Fibroblast of skin of right quadriceps (primary cell): ENCODE data around the gene ARHGAP8.
A peak's percentile ranks its signal among the peaks of the same experiment; 100 is the strongest.

Experiments used
- DNase-seq: peaks from one replicate; pipeline ENCODE4 v3.0.0-alpha.2; 2013

The ARHGAP8 gene

DNA sequence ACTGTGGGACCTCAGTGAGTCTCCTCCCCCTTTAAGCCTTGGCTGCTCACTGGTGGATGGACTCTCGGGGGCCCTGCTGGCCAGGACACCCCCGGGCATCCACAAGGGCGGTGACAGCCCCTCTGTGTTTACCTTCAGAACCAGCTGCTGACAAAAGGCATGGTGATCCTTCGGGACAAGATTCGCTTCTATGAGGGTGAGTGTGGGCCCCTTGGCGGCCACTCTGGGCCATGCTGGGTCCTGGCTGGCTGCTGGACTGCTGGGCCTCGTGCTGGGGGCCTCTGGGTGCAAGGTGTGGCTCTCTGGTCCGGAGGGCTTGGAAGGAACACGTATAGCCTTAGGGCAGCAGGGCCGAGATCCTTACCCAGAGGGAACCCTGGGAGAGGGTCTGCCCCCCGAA, 25.9 kb upstream of the ARHGAP8 start:
- DNase-seq: no peak

GRCh38 chr22:44727148-44727547, 25.2 kb upstream of the ARHGAP8 start:
- no peak for DNase-seq

- DNase-seq: no peak
These were observed 24.7 kb upstream of the ARHGAP8 start for GRCh38 chr22:44727709-44728108.

DNA sequence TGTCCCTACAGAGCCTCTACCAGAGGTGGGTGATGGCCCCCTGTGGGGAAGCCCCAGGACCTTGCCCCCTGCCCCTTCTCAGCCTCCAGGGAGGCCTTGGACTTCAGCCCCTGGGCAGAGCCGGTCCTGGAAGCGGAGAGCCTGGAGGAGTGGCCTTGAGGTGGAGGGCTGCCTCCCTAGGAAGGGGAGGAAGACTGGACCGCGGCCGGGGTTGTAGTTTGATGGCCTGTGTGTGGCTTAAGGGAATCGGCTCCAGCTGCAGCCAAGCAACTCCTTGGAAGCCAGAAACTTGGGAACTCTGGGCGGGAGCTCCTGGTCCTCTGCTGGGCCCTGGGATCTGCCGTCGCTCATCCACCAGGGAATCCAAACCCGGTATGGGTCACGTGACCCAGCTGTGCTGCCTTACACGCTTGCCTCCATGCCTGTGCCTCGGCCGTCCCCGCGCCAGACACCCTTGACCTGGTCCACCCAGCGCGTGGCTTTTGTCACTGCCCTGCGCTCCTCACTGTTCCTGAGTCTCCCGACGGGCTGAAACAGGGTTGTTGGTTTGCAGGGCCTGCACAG, 23.5 kb upstream of the ARHGAP8 start:
- no peak for DNase-seq

GRCh38 chr22:44729391-44730021, 22.9 kb upstream of the ARHGAP8 start:
- DNase-seq: peak; percentile 63

GRCh38 chr22:44730022-44730393, 22.4 kb upstream of the ARHGAP8 start:
- DNase-seq: no peak

DNA sequence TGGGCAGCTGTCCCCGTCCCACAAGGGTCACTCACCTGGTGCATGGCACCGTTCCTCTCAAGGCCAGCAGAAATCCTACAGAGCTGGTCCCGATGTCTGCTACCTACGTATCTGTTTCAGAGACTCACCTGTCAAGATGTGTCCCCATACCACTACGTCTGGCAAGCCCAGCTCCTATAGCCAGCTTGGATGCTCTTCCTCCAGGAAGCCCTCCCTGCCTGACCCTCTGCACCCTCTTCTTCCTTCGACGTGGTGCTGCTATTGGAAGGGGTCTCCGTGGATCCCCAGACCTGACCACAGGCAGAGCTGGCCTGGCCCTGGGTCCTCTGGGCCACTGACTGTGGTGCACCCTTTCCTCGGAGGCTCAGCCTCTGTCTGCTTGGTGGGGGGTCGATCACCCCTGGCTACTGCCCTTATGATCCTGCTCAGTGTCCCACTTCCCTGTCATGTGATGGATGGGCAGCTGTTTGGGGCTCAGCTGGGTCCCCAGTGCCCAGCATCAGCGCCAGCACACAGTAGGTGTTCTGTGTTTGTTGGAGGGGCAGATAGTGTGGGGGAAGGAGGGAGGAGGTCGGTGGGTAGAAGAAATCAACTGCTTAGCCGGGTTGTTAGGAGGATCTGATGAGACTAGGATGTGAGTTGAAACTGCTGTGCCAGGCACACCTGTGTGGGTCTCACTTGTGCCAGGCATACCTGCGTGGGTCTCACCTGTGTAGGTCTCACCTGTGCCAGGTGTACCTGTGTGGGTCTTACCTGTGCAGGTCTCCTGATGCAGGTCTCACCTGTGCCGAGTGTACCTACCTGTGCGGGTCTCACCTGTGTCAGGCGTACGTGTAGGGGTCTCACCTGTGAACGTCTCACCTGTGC, 21.7 kb upstream of the ARHGAP8 start:
- no peak for DNase-seq

GRCh38 chr22:44731357-44731970, 20.9 kb upstream of the ARHGAP8 start:
- DNase-seq: no peak

DNA sequence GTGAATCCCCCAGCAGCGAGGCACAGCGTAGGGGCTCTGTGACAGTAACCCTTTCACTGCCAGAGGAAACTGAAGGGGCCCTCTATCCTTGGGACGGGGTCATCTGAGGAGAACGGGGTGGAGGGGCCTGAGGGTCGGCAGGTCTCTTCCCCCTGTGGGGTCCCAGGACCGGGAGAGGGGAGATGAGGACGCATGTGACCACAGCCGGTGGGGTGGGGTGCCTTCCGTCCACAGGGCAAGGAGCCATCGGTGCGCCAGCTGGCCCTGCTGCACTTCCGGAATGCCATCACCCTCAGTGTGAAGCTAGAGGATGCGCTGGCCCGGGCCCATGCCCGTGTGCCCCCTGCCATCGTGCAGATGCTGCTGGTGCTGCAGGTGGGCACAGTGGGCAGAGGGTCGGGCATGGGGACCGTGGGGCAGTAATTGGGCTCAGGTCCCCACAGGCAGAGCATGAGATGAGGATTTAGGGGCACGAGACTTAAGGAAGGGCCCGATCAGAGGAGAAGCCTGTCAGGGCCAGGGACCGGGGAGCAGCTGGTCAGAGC, 20.3 kb upstream of the ARHGAP8 start:
- DNase-seq: no peak

GRCh38 chr22:44732661-44733060, 19.7 kb upstream of the ARHGAP8 start:
- no peak for DNase-seq

DNA sequence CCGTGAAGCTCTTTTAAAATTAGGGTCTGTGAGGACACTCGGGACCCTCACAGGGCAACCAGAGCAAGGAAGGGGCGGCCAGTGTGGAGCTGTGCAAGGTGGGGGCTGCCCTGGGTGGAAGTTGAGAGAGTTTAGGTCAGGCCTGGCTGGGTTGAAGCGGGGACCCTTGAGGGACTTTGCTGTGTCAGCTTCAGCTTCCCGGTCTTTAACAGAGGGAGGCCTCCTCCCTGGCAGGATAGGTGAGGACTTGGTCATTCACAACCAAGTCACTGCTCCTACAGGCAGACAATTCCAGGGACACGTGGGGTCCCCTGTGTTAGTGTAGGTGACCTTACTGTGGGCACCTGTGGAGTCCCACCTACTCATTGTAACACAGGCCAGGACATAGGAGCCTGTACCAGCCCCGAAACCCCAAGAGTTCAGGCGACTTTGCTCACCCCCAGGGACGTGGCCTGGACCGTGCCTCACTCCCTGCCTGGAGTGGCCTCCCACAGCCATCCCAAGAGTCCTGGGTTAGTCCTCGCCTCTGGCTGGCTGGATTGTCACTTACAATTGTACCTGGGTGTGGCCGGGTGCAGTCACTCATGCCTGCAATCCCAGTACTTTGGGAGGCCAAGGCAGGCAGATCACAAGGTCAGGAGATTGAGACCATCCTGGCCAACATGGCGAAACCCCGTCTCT, 18.8 kb upstream of the ARHGAP8 start:
- no peak for DNase-seq

DNA sequence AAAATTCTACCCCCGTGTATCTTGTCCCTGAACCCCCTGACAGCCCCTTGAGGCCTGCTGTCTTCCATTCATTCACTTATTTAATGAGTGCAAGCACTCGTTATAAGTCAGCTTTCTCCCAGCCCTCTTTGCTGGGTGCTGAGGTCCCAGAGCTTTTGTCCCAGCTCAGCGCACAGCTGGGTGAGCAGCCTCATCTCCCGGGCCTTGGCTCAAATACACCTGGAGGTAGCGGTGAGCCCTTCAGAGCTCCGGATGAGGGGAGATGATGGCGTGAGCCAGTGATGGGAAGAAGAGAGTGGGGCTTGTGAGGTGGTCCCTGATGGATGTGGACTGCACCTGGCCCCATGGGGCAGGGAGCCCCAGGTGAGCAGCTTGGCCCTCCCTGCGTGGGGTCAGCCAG, 18.1 kb upstream of the ARHGAP8 start:
- DNase-seq: no peak

DNA sequence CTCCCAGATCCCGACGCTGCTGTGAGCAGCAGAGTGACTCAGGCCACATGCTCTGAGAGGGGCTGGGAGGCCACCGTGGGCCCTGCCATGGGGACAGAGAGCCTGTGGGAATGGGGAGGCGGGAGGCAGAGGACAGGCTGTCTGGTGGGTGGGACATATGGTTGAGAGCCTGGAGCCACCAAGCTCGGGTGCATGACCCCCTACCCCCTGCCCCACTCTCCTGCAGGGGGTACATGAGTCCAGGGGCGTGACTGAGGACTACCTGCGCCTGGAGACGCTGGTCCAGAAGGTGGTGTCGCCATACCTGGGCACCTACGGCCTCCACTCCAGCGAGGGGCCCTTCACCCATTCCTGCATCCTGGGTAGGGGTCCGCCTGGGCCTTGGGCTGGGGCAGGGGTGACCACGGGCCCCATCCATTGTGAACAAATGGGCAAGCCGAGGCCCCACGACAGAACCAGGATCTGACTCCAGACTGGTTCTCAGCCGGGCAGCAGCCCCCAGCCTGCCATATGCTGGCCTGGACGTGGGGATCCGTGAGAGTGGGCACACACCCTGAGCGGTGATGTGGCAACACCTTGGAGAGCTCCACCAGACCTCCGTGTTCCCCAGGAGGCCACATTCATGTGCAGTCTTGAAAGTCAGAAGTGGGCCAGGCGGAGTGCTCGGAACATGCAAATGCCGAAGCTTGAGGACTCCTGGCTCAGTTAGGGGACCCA, 17.4 kb upstream of the ARHGAP8 start:
- DNase-seq: no peak

DNA sequence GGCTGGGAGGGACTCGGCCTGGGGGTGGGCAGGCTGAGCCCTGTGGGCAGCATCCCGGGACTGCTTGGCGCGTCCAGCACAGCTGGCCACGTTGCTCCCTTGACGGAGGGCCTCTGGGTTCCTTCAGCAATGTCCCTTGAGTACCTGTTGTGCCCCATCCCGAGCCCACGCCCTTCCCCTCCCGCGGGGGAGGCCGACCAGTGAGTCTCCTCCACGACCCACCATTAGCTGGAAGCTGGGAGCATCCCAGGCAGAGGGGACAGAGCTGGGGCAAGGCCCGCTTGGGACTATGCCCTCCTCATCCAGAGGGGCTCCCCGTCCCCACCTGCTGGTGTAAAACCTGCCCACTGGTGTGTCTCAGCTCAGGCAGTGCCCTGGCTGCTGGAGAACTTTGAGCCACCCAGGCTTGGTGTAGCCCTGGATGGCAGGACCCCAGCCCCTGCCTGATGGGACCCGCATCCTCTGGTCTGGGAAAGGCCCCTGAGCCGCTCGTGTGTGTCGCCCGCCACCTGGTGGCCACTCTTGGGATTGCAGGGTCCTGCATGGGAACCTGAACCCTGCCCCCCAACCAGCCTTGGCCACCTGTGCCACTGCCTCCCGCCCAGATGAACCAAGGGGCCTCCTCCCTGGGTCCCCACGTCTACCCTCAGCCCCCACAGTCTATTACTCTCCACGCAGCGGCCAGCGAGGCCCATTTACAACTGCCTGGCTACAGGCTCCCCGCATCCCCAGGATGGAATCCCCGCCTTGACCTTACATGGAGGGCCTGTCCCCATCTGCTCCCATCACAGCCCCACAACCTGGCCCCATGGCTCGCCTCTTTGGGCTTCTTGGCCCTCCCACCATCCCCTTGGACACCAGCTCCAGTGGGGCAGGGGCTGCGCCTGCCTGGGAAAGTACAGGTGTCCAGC, 16.6 kb upstream of the ARHGAP8 start:
- peak; percentile 24 for DNase-seq

- no peak for DNase-seq
These were observed 15.6 kb upstream of the ARHGAP8 start for GRCh38 chr22:44736581-44737405.

GRCh38 chr22:44737406-44738346, 14.7 kb upstream of the ARHGAP8 start:
- DNase-seq: no peak

DNA sequence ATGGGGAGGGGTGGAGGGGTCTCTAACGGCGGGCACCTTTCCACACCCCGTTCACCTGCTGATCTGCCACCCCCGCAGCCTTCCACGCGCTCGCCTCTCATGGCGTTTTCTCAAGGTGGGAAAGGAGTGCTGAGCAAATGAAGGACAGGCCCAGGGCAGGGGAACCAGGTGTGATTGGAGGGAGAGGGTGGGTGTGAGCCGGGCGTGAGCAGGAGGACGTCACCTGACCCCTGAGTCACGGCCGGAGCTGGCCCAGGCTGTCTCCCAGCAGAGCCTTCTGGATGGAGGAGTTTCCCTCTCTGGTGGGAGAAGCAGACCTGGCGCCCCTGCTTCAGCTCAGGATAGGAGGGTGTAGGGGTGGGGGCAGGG, 14.0 kb upstream of the ARHGAP8 start:
- no peak for DNase-seq

DNA sequence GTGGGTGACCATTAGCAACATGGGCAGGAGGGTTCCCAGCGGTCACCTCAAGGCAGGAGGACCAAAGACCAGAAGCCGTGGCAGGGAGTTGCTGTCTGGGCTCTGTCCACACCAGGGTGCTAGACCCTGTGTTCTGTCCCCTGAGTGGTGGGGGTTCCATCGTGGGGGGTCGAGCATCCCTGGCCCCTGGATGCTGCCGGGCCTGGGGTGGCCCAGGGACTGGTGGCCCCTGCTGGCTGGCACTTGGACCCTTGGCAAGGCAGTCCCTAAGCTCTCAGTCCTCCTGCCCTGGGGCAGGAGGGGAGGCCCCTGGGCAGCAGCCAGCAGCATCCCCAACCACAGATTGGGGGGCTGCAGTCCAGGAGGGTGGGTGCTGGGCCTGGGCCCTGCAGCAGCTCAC, 13.4 kb upstream of the ARHGAP8 start:
- DNase-seq: no peak

DNA sequence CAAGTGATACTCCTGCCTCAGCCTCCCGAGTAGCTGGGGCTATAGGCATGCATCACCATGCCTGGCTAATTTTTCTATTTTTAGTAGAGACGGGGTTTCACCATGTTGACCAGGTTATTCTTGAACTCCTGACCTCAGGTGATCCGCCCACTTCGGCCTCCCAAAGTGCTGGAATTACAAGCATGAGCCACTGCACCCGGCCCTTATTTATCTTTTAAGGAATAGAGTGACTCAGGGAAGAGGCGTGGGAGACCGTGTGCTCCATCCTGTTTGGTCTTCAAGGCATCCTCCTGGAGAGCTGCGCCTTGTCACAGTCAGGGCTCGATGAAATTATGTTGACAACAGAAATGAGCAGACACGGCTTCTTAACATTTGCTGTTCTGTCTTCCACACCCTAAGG, 12.7 kb upstream of the ARHGAP8 start:
- peak; percentile 47 for DNase-seq
